HTR-8/SVneo (cell line): ENCODE measurements around the gene ELMO1.

Source experiments
- DNase-seq: peaks from one replicate; pipeline ENCODE4 v3.0.0; 2011; ENCODE audit warnings: low spot score, mixed read lengths; ENCODE audit not compliant: insufficient read length
- FAIRE-seq: peaks from 2 replicates; lab custom pipeline; 2011; peaks lifted over from hg19 to GRCh38; lab: Jason Lieb, UNC

Gene ELMO1

DNA sequence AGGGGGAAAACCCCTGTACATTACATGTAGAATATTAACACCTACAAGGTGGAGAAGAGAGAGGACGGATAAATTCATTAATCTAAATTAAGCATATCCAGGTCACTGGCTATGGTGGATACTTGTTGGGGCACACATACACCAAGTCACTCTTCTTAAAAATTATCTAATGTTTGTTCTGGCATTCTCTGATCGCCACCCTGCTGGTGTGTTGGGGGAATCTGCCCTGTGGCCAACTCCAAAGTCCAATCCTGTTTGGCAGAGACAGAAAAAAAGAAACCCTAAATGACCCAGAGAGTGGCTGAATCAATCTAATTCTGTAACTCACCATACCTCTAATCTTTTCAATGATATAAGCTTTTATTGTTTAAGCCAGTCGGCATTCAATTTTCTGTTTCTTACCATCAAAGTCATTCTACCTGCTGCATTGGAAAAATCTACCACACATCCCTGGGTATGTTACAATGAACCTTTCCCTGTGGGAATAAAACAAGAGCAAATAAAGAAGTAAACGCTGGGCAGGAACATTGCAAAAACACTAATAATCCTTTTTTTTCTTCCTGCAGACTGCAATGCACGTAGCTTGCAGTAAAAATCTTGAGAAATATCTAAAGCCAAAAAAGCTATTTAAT is 34.2 kb downstream of the ELMO1 start:
- DNase-seq (no peak), FAIRE-seq (no peak)

DNA sequence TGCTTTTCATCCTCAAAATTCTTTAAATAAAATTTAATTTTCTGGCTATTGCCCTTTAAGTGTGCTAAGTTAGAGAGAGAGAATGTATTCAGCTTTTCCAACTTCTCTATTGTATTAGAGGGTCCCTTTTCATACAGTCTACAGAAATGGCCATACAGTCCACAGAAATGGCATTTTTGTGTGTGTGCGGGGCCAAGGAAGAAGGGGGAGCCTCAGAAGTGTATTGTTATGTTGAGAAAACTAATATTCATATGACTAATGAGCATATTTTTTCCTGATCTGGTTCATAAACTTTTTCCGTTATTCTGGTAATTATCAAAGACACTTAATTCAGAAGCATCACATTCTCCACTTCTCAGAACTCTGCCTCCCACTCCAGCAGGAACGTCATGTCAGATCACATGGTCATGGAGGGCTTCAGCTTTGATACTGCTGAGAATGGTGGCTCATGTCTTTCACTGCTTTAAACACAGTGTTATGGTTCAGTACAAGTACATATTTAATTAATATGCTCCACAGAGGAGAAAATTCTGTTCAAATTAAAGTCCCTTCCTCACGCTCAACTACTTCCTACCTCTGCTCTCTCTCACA is 37.1 kb downstream of the ELMO1 start:
- no peak for FAIRE-seq
- no peak for DNase-seq

DNA sequence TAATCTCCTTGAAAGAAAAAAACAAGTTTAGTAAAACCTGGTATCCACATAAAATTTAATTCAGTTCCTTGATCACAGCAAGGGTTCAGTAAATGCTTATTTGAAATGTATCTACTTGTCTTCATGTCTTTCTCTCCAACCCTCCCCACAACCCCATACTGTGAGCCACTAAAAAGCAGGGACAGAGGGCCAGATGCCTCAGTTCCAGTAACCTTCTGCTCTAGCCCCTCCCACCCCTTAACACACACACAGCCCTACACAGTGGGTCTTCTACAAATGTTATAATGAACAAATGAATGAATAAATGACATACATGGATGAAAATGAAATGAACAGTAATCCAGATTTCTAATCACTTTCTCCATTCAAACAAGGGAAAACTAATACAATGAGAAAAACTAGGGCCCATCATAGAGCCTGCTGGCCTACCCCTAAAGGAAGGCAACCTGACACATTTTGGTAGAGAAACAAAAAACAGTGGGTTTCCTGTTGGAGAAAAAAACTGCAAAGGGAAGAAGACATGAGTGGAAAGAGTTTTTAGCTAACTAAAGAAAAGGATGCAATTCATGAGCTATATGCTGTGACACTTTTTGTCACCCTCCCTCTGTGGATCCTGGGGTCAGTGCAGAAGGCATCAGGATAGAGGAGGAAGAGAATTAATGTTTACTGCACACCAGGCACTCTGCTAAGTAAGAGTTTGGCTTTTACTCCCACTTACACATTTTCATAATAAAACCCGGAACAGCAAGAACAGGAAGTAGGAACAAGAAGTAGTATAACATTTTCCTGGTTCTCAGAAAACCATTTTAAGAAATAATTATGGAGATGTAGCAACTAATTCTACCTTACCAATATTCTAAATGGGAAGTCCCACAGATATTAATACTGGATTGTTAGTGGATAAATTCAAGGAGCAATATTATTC is 38.1 kb downstream of the ELMO1 start:
- no peak for DNase-seq

DNA sequence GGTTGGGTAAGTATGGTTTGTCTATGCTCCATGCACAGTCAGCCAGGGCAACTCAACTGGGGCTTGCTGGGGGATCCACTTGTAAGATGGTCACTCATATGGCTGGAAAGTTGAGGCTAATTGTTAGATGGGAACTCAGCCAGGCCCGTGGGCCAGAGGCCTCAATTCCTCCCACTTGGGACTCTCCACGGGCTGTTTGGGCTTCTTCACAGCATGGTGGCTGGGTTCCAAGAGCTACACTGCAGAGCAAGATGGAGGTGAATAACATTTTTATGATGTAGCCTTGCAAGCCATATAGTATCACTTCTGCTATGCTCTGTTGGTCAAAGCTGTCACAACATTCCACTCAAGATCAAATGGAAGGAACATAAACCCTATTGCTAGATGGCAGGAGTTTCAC is 39.2 kb downstream of the ELMO1 start:
- no peak for DNase-seq
- no peak for FAIRE-seq

More for the DNA sequence above, 38.1 kb downstream of the ELMO1 start:
- no peak for FAIRE-seq

DNA sequence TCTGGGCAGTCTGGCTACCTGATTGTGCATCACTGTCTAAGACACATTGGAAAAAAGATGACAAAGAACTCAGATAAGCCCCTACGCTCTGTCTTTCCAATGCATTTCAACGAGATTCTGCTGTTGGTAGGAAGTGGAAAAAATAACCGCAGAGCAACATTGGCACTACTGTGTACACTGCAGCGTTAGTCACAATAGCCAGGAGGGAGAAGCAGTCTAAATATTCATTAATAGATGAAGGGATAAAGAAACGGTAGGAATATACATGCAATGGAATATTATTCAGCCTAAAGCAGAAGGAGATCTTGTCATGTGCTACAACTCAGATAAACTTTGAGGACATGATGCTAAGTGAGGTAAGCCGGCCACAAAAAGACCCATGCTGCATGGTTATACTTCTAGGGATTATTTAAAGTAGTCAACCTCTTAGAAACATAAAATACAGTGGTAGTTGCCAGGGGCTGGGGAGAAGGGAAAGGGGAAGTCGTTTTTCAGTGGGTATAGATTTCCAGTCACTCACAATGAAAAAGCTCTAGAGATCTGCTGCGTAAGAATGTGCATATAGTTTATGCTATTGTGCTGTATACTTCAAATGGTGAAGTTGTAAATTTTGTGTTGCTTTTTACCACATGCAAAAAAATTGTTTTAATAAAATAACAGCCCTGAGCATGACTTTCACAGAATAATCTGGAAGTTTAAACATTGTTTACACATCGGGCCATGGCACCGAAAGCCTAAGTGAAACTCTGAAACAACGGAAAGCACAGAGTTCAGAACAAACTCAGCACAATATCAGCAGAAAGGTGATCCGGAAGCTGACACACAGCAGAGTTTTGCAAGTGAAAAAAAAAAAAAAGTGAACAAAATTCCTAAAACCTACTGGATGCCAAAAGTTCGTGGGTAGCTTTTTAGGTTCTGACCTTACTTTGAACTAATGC is 40.1 kb downstream of the ELMO1 start:
- DNase-seq = no peak
- no peak for FAIRE-seq

DNA sequence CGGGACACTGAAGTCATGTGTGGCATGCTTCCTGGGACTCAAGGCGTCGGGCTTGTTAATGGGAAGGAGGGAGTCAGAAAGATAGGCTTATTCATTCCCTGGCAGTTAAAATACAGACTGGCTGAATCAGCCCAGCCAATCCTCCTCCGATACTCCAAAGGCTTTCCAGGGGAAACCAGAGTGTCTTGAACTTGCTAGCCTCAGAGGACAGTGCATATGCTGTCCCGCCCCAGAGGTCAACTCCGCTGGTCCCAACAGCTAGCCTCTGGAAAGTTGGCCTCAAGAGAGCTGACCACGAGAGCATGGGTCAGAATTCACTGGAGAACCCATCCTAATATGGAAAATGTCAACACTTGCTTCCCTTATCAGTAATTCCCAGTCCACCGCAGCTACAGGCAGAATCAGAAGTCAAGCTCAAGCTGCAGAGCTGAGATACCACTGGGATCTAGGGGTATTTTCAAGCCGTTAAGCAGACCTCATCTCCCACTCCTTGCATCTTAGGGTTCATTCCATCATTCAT is 43.0 kb downstream of the ELMO1 start:
- DNase-seq = no peak
- no peak for FAIRE-seq

DNA sequence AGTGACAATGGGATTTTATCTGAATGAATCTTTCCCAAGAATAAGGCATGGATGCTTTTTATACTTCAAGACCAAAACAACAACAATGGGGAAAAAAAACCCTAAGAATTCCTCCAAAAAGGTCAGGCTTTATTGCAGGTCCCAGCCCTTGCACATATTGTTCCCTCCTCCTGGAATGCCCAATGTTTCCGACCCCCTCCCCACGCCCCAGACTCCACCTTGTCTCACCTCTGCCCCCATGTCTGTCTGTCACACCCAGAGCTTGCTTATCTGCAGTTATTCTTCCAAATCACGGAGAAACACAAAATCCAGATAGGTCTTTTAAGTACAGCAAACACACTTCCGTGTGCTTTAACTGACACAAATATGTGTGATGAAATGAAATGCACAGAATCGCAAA is 43.5 kb downstream of the ELMO1 start:
- FAIRE-seq = no peak
- DNase-seq = no peak

DNA sequence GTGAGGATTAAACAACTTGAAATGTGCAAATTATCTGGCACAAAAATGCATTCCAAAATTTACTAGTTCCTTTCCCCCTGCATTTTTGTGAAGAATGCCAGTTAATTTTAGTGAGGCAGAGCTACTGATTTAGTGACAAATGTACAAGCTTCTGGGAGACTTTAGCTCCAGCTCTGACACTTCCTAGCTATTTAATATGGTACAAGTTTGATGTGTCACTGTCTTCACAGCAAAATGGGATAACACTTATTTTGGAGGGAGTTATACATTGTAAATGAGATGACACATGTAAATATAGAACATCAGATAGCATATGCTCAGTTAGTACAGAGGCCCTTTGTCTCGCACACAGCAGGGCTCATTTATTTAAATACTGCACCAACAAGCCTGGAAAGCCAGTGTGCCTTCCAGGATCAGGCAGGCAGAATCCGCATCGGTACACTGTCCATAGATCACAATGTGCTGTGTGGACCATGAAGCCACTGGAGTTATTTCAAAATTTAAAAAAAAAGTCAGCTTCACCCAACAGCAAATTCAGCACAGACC is 48.7 kb downstream of the ELMO1 start:
- DNase-seq (no peak), FAIRE-seq (no peak)

DNA sequence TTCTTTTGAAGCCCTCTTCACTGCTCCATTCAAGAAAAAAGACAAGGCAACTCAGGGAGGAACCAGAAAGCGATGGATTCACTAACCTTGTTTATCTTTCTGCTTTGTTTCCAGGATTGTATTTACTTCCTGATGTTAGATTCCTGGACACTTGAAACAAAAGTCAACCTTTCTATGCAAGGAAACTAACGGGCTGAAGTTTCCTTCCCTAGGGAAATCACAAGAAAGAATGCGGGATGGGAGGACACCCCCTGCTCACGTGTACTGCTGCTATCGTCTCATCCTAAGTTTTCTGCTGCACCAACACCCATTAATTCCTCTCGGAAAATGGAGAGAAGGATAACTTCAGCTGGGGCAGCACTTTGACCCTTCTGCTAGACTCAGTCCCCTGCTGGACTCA is 50.3 kb downstream of the ELMO1 start:
- FAIRE-seq (no peak), DNase-seq (no peak)

DNA sequence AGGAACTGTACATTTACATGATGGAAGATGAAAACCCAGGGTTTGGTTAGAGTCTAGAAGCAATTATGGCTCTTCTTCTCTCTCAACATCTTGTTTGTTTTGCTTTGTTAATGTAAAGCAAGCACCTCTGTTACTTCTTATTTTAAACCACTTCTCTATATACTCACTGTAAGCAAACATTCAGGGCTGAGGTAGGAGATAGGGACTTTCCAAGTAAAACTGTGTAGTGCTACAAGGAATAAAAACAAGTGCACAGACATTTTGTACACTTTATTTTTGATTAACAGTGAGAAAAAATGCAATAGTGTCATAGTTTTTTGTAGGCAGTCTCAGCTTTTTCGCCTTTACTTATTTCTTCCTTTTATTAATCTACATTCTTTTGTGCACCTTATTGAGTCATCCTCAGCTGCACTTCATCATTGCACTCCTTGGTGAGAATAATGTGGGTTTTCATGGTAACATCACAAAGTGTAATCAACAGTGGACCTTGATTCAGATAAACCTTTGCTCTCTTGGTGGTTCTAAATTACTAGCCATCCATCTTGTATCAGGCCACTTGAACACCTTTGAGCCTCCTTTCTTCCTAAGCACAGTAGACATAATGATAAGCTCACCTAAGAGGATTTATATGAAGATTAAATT is 52.9 kb downstream of the ELMO1 start:
- no peak for DNase-seq
- no peak for FAIRE-seq

DNA sequence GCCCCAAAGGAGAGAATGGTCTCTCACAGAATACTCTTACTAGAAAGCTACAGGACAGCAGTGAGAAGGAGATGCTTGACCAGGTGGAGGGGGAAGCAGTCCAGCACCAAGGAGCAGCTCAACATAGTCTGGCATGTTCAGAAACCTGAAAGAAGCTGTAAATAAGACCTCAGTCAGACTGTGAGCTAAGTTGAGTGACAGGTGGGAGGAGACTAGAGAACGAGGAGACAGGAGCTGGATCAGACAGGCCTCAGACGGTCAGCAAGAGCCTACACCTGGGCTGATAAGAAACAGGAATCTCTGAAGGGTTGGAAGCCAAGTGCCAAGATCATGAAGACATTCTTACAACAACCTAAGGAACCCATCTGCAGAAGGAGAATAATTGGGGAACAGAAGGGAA is 54.5 kb downstream of the ELMO1 start:
- no peak for DNase-seq
- FAIRE-seq = no peak

DNA sequence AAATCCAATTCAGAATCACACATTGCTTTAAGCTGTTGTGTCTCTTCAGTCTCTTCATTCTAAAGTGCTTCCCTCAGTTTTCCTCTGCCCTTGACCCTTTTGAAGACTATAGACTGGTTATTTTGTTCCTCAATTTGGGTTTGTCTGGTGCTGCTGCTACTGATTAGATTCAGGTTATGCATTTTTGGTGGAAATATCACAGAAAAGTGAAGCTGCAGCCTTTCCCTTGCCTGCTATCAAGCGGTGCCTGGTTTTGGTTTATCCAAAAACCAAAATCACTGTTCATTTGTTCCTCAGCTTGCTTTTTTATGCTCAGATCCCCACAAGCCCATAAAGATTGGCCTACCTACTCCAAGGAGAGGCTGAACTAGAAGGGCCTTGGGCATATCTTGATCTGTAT is 55.2 kb downstream of the ELMO1 start:
- DNase-seq (no peak), FAIRE-seq (no peak)

DNA sequence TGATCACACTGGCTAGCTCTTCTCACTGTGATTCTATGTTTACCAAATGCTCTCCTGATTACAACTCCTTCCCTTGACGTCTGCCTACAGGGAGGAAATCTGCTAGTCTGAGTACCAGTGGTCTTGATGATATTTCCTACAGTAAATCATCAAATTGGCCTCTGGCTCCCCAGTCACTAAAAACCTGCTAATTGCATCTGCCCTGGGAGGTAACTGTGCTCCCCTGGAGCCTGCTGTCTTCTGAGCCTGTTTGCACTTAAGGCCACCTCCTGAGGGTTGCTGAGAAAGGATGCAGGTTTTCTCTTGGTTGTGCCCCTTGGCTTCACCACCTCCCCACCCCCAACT is 56.0 kb downstream of the ELMO1 start:
- no peak for FAIRE-seq
- no peak for DNase-seq

DNA sequence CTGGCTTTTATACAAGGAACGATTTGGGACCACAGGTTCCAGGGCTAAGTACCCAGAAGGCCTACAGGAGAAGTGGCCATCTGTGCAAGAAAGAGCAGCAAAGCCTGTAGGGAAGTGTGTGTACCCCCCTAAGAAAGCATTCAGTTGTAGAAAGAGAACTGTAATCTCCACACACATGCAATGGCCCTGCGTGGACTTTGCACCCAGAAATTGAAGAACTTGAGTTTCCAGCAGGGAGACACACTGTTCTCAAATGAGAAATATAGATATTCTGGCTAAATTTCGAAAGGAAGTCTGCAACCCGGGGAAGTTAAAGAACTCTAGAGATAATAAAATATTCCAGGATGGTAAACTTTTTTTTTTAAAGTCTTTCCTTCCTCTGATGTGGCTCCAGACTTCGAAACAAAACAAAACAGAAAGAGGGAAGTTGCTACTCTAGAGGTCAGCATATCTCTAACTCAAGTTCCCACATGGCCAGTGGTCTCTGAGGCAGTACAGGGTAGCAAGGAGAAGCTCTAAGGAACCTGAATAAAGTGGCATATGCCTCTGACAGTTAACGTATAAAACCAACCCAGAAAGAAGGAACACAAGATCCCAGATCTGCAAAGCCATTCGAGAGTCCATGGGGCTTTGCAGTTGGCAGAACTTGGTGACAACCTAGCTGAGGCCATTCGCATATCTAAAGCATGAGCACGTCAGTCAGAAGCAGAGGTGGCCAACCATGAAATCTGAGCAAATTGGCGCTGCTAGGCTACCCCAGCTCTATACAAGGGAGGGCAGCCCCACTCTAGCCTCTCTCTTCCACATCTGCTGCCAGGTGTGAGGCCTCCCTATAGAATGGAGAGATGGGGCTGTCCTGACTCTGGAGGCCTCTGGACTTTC is 56.6 kb downstream of the ELMO1 start:
- DNase-seq = no peak
- no peak for FAIRE-seq

DNA sequence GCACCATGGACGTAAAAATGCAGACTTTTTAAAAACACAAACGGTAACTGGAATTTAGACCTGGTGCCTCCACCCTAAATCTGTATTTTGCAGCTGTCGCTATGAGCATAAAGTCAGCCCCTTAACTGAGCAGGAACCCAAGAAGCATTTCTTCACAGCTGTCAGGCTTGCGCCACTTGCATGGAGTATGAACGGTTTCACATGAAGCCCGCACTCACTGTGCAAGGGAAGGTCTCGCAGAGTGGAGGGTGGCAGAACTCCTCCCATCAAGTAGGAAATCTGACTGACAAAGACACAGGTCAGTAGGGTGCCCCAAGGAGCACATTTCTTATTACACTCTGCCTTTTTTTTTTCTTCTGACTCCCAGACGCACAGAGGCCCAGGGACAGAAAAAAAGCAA is 58.5 kb downstream of the ELMO1 start:
- FAIRE-seq (no peak), DNase-seq (no peak)

DNA sequence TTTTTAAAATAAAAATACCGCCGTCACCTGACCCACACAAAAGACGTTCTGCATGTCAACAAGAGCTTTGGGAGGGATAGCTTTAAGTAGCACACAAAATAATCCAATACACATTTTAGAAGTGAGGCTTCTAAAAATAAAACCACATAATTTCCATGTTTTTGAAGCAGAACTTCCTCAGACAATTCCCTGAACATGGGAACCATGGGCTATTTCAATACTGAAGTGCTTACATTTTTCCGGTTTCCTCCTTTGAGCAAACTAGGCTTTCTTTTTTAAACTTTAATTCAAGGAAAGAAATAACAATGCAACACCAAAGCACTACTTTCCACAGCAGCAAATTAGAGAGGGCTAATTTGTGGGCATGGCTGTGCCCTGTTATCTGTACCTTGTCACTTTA is 59.9 kb downstream of the ELMO1 start:
- no peak for FAIRE-seq
- no peak for DNase-seq

DNA sequence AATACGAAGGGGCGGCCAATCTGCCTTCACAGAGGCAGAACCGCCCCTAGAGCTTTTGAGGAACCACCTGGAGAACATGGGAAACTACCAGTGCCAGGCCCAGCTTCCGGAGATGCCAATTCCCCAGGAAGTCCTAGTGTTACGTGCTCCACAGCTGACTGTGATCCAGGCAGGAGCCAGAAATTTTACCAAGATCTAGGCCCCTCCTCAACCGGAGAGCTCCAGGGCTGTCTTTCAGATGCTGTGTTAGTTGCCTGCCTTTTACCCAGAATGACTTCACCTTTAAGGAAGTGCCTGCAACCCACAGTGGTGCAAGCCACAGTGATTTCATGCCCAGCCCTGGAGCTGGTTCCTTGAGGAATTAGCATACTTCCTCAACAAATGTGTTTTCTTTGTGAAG is 62.9 kb downstream of the ELMO1 start:
- no peak for DNase-seq
- FAIRE-seq = no peak

DNA sequence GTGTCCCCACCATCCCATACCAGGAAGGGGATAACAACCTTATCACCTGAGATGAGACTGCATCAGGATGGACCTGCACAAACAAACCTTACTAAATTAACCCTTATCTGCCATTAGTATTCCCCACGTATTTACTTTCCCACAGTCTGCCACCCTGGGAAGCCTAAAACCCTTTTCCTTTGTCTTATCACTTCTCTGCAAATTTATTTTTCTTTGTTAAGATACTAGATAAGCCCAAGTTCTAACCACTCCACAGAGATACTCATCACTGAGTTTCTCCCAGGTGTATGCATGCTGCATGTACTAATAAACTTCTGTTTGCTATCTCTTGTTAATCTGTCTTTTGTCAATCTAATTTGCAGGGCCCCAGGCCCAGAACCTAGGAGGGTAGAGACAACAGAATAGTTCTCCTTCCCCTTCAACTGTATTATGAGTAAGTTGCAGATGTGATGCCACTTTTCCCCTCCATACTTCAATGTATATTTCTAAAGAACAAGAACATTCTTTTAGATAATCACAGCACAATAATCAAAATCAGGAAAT is 66.0 kb downstream of the ELMO1 start:
- no peak for FAIRE-seq
- DNase-seq = no peak
